Measurements from ENCODE around the gene ARHGEF19.
"Not testable (repeated sequence)": the region's sequence is repeated elsewhere in the genome, so short reads cannot be mapped to it uniquely, and the experiment has no call there.

ARHGEF19 gene

GRCh38 chr1:16209132-16209846, 3.2 kb downstream of the ARHGEF19 start:
- in situ Hi-C loops (cut with HindIII; ENCODE audit: low pct_ligation_motif_present, low pct_unique_long_range_greater_than_20kb, low sequenced_read_pairs): no loop called here
- no peak for DNase-seq

- in situ Hi-C loops (cut with HindIII; ENCODE audit: low pct_ligation_motif_present, low pct_unique_long_range_greater_than_20kb, low sequenced_read_pairs): no loop called here
- DNase-seq: peak; percentile 42
Measured at GRCh38 chr1:16208270-16208987, 4.0 kb downstream of the ARHGEF19 start.

GRCh38 chr1:16207318-16208269, 4.9 kb downstream of the ARHGEF19 start:
- peak; percentile 70 for DNase-seq
- in situ Hi-C loops (cut with HindIII; ENCODE audit: low pct_ligation_motif_present, low pct_unique_long_range_greater_than_20kb, low sequenced_read_pairs): no loop called here

GRCh38 chr1:16206547-16207317, 5.7 kb downstream of the ARHGEF19 start:
- peak; percentile 96 for DNase-seq
- in situ Hi-C loops (cut with HindIII; ENCODE audit: low pct_ligation_motif_present, low pct_unique_long_range_greater_than_20kb, low sequenced_read_pairs): no loop called here

GRCh38 chr1:16205891-16206546, 6.4 kb downstream of the ARHGEF19 start:
- in situ Hi-C loops (cut with HindIII; ENCODE audit: low pct_ligation_motif_present, low pct_unique_long_range_greater_than_20kb, low sequenced_read_pairs): no loop called here
- no peak for DNase-seq

- DNase-seq: no peak
- in situ Hi-C loops (cut with HindIII; ENCODE audit: low pct_ligation_motif_present, low pct_unique_long_range_greater_than_20kb, low sequenced_read_pairs): no loop called here
Measured at GRCh38 chr1:16205334-16205671, 7.1 kb downstream of the ARHGEF19 start.

- in situ Hi-C loops (cut with HindIII; ENCODE audit: low pct_ligation_motif_present, low pct_unique_long_range_greater_than_20kb, low sequenced_read_pairs): no loop called here
Measured at GRCh38 chr1:16204634-16205333, 7.7 kb downstream of the ARHGEF19 start.

GRCh38 chr1:16204216-16204615, 8.2 kb downstream of the ARHGEF19 start:
- in situ Hi-C loops (cut with HindIII; ENCODE audit: low pct_ligation_motif_present, low pct_unique_long_range_greater_than_20kb, low sequenced_read_pairs): no loop called here

More at GRCh38 chr1:16204634-16205333, 7.7 kb downstream of the ARHGEF19 start:
- peak; percentile 36 for DNase-seq

GRCh38 chr1:16203550-16203949, 8.9 kb downstream of the ARHGEF19 start:
- in situ Hi-C loops (cut with HindIII; ENCODE audit: low pct_ligation_motif_present, low pct_unique_long_range_greater_than_20kb, low sequenced_read_pairs): no loop called here
- no peak for DNase-seq

More at GRCh38 chr1:16204216-16204615, 8.2 kb downstream of the ARHGEF19 start:
- no peak for DNase-seq

- no peak for DNase-seq
- in situ Hi-C loops (cut with HindIII; ENCODE audit: low pct_ligation_motif_present, low pct_unique_long_range_greater_than_20kb, low sequenced_read_pairs): no loop called here
Measured at GRCh38 chr1:16202281-16203210, 9.9 kb downstream of the ARHGEF19 start.

- DNase-seq: no peak
- in situ Hi-C loops (cut with HindIII; ENCODE audit: low pct_ligation_motif_present, low pct_unique_long_range_greater_than_20kb, low sequenced_read_pairs): no loop called here
Measured at GRCh38 chr1:16199700-16200099, 12.8 kb downstream of the ARHGEF19 start.

- in situ Hi-C loops (cut with HindIII; ENCODE audit: low pct_ligation_motif_present, low pct_unique_long_range_greater_than_20kb, low sequenced_read_pairs): no loop called here
- no peak for DNase-seq
Measured at GRCh38 chr1:16199157-16199501, 13.3 kb downstream of the ARHGEF19 start.

- in situ Hi-C loops (cut with HindIII; ENCODE audit: low pct_ligation_motif_present, low pct_unique_long_range_greater_than_20kb, low sequenced_read_pairs): no loop called here
- no peak for DNase-seq
Measured at GRCh38 chr1:16198444-16199156, 13.9 kb downstream of the ARHGEF19 start.

GRCh38 chr1:16196874-16197273, 15.6 kb downstream of the ARHGEF19 start:
- DNase-seq: no peak
- in situ Hi-C loops (cut with HindIII; ENCODE audit: low pct_ligation_motif_present, low pct_unique_long_range_greater_than_20kb, low sequenced_read_pairs): no loop called here

- in situ Hi-C loops (cut with HindIII; ENCODE audit: low pct_ligation_motif_present, low pct_unique_long_range_greater_than_20kb, low sequenced_read_pairs); DNase-seq: not testable (repeated sequence)
Measured at GRCh38 chr1:16196139-16196538, 16.3 kb downstream of the ARHGEF19 start.

- in situ Hi-C loops (cut with HindIII; ENCODE audit: low pct_ligation_motif_present, low pct_unique_long_range_greater_than_20kb, low sequenced_read_pairs): no loop called here
Measured at GRCh38 chr1:16195518-16195905, 16.9 kb downstream of the ARHGEF19 start.

More at GRCh38 chr1:16195518-16195905, 16.9 kb downstream of the ARHGEF19 start:
- no peak for DNase-seq
